Colonic mucosa (tissue), 4 donors: ENCODE measurements around the gene APOBEC3H. TPM values are rescaled to one million over a fixed set of nuclear protein-coding genes. Genes with fewer than 3 reads are reported as not detected.

ENCODE experiments used
- DNase-seq: peaks from one replicate; pipeline ENCODE4 v3.0.0-alpha.2; 2020
- H3K27ac ChIP-seq: fragments of 200-600 bp; one replicate; pipeline ENCODE4 v1.8.0; 2021
- H3K27me3 ChIP-seq: fragments of 200-600 bp; one replicate; pipeline ENCODE4 v1.8.0; 2021
- H3K36me3 ChIP-seq: fragments of 200-600 bp; one replicate; pipeline ENCODE4 v1.8.0; 2021
- H3K4me1 ChIP-seq: fragments of 200-600 bp; one replicate; pipeline ENCODE4 v1.8.0; 2021; ENCODE audit warnings: mild to moderate bottlenecking
- H3K4me3 ChIP-seq: fragments of 200-600 bp; one replicate; pipeline ENCODE4 v1.8.0; 2021
- H3K9ac ChIP-seq, 2 donors: one replicate each; pipeline ENCODE4 v1.7.0; 2013; ENCODE audit warnings: control low read depth in 2 of 2, low read depth in 2 of 2, low read length in 2 of 2
- H3K9me3 ChIP-seq: fragments of 200-600 bp; one replicate; pipeline ENCODE4 v1.8.0; 2021
- CTCF ChIP-seq: fragments of 200-600 bp; IDR thresholded peaks from one replicate; pipeline ENCODE4 v1.8.0; 2022; ENCODE audit warnings: antibody characterized with exemption, mild to moderate bottlenecking
- intact Hi-C: fragments of 100-400 bp; cut with DNase I; formaldehyde crosslinking; loops from one replicate; pipeline ENCODE4 v1.14.1; 2022
- total RNA-seq, 2 donors: library from RNA; stranded (reverse); fragmentation: NEBNext Ultra II Directional in 1 of 2; extraction: Animal tissue kit (Norgen Biotek cat#: 25700) in 1 of 2; gene quantifications; one replicate each; pipeline ENCODE4 v1.2.1, GENCODE V29; 2021
- donor health status: healthy.
- donor health status: DM: no; HTN: no; CAD: no.
- donor health status: DM: no; HTN: no; CAD: no.

APOBEC3H gene
- total RNA-seq, 2 donors from 2014 or later = 0.45 TPM; not detected in 1

- Histone ChIP-seq H3K4me1 (no peaks in the 10 kb centered on the region), H3K27ac (no peak overlapping the region), H3K36me3 (no peaks in the 10 kb centered on the region), H3K9ac (no peak overlapping the region), H3K4me3 (no peak overlapping the region), H3K9me3 (no peaks in the 10 kb centered on the region), H3K27me3 (no peaks in the 10 kb centered on the region)
- TF ChIP-seq CTCF = no peak
- no peak for DNase-seq
- intact Hi-C loops = no loop called here
Observed at GRCh38 chr22:39083212-39084165, 13.6 kb upstream of the APOBEC3H start.

- DNase-seq = no peak
- no peaks in the 10 kb centered on the region for H3K9me3 ChIP-seq
- H3K4me3 ChIP-seq = no peak overlapping the region
- no peaks in the 10 kb centered on the region for H3K4me1 ChIP-seq
- no peak for TF ChIP-seq CTCF
- no peak overlapping the region for H3K27ac ChIP-seq
- H3K27me3 ChIP-seq = no peaks in the 10 kb centered on the region
- intact Hi-C loops = no loop called here
- no peaks in the 10 kb centered on the region for H3K36me3 ChIP-seq
- no peak overlapping the region for H3K9ac ChIP-seq
Observed at GRCh38 chr22:39084666-39085065, 12.4 kb upstream of the APOBEC3H start.

- no peaks in the 10 kb centered on the region for H3K4me1 ChIP-seq
- H3K9ac ChIP-seq = no peak overlapping the region
- no peak overlapping the region for H3K4me3 ChIP-seq
- intact Hi-C loops = no loop called here
- H3K27ac ChIP-seq = no peak overlapping the region
- H3K27me3 ChIP-seq = no peaks in the 10 kb centered on the region
- no peaks in the 10 kb centered on the region for H3K9me3 ChIP-seq
- no peaks in the 10 kb centered on the region for H3K36me3 ChIP-seq
- TF ChIP-seq CTCF = no peak
- DNase-seq = no peak
Observed at GRCh38 chr22:39087098-39087497, 9.9 kb upstream of the APOBEC3H start.

- no peak for DNase-seq
- Histone ChIP-seq H3K36me3 (no peaks in the 10 kb centered on the region), H3K27ac (no peak overlapping the region)
Observed at GRCh38 chr22:39087881-39088684, 9.0 kb upstream of the APOBEC3H start.

More at GRCh38 chr22:39087881-39088684, 9.0 kb upstream of the APOBEC3H start:
- no peaks in the 10 kb centered on the region for H3K9me3 ChIP-seq
- H3K4me3 ChIP-seq = no peak overlapping the region
- H3K4me1 ChIP-seq = no peaks in the 10 kb centered on the region
- no peaks in the 10 kb centered on the region for H3K27me3 ChIP-seq
- intact Hi-C loops = no loop called here
- TF ChIP-seq CTCF = no peak
- H3K9ac ChIP-seq = no peak overlapping the region
